Measurements from ENCODE around the gene RNF144A. TPM values are rescaled to one million over a fixed set of nuclear protein-coding genes. Genes with fewer than 3 reads are reported as not detected.

Gene RNF144A
- 0.56 and 1.5 TPM in 2 replicates for total RNA-seq

GRCh38 chr2:6917071-6917760 lies at the start of gene RNF144A:
Gene RNF144A (plus strand): TSS chr2:6917412. CDS start chr2:6996927, 79,515 bp downstream.

DNA sequence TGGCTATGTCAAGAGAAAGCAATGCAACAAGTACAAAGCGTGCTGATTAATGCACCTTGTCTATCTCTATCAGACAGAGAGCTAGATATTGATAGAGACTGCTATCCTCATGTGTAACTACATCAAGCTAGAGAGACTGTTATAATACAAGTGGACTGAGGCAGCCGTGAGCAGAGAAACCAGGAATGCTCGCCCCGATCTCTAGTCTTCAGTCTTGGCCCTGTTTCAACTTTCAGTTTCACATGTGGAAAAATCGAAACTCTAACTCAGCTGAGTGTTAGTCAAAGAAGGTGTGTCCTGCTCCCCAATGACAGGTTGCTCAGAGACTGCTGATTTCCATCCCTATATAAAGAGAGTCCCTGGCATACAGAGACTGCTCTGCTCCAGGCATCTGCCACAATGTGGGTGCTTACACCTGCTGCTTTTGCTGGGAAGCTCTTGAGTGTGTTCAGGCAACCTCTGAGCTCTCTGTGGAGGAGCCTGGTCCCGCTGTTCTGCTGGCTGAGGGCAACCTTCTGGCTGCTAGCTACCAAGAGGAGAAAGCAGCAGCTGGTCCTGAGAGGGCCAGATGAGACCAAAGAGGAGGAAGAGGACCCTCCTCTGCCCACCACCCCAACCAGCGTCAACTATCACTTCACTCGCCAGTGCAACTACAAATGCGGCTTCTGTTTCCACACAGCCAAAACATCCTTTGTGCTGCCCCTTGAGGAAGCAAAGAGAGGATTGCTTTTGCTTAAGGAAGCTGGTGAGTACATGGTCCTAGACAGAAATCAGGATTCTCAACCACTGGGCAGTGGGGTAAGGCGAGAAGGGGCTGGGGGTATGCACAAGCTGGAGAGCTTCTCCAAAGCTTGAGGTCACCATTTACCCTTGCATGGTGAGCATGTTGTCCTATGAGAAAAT lies 39.6 kb upstream of the RNF144A start, which contains the start of gene RSAD2:
TSS of gene RSAD2 (plus strand) at position 376 of the 903 bp plus-strand sequence. CDS start at position 400, 24 bp downstream.

Other genes with a start within 250 kb of the RNF144A start
- gene CMPK2, start 51.5 kb upstream of the RNF144A start, total RNA-seq = 1.6 and 2.1 TPM in 2 replicates
- 0.40 and 0.99 TPM in 2 replicates for gene RSAD2, start 39.6 kb upstream of the RNF144A start, total RNA-seq